GM18861 (cell line): ENCODE results near the gene TPCN1.

Source experiments
- ATAC-seq: cut with Tn5 transposase; IDR thresholded peaks from one replicate; pipeline ENCODE4 v1.9.1; 2021; ENCODE audit not compliant: unreplicated experiment

TPCN1 gene

GRCh38 chr12:113332688-113333417, 111.6 kb downstream of the TPCN1 start:
- no peak for ATAC-seq

DNA sequence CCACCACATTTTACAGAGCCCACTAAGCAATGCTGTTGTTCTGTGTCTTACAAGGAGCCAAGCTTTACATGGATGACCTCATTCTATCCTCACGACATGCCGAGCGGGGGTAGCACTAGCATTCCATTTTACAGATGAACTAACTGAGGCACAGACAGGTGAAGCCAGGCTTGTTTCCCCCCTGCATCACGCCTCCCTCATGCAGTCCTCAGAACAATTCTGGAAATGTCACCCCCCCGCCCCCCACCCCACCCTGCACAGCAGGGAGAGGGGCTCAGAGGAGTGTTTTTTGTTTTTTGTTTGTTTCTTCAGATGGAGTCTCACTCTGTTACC, 112.1 kb downstream of the TPCN1 start:
- no peak for ATAC-seq

DNA sequence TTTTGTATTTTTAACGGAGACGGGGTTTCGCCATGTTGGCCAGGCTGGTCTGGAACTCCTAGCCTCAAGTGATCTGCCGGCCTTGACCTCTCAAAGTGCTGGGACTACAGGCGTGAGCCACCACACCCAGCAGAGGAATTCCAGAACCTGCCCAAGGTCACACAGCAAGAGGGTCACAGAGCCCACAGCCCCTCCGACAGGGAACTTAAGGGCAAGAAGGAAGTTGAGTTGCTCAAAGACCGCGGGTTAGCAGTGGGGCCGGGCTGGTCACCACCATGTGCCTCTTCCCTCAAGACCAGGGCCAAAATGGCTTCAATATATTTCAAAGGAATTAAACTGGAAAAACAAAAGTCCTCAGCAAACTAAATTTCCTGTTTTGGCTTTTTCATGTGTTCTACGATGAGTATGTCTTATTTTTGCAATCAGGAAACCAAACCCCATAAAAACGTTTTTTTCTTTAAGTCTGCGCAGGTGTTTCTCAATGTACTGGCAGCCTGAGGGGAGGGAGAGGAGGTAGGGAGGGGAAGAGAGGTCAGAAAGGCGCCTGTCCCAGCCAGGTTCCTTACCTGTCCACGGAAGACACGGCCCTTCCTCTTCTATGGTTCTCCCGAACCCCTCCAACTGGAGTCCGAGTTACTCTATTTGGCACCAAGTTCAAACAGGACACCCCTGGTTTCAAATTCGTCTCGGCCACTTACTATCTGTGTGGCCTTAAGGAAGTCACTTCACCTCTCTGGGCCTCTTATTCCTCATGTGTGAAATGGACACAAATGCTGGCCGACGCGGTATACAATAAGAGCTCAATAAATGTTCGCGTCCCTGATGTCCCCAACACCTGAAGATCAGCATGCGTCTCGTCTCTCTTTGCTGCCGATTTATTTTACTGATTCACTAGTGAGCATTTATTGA, 112.9 kb downstream of the TPCN1 start:
- ATAC-seq = no peak

DNA sequence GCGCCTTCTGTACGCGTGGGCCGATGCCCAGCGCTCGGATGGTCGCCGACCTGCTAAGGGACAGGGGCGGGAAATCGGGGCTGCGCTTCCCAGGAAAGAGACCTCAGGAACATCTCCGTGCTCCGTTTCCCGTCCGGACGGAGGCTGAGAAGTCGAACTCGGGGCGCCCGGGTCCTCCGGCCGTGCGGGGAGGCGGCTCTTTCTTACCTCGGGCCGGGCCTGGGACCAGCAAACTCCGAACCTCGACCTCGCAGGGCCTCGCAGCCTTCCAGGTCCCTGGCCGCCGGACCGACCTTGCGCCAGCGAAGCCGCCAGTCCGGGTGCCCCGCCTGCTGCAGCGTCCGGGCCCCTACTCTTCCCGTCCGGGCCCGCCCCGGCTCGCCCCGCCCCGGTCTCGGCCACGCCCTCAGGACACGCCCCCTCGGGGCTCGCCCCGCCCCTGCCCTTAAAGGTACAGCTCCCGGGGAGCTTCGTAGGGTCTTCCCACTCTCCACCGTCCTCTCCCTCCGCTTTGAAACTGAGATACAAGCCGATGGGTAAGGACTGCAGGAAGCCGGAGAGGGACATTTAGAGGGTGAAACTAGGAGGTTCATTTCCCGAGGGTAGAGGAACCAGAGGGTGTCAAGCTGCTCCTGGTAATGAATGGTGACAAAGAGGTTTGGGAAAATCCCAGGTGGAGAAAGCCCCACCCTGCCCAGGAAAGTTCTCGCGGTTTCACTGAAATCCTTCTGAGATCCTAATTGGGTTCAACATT, 113.7 kb downstream of the TPCN1 start, which contains the start of gene SLC8B1:
Gene SLC8B1 (minus strand): TSS at position 324 of the 754 bp plus-strand sequence. CDS start 2,231 bp downstream, outside the sequence.
- ATAC-seq = peak; percentile 83

DNA sequence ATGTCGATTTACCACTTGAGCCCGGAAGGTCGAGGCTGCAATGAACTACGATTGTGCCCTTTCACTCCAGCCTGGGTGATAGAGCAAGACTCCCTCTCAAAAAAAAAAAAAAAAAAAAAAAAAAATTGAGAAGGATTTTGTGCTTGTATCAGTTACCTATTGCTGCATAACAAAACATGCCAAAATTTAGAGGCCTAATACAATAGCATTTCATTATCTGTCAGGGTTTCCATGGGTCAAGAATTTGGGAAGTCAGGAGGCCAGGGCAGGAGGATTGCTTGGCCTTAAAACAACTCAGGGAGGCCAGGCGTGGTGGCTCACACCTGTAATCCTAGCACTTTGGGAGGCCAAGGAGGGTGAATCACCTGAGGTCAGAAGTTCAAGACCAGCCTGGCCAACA, 118.3 kb downstream of the TPCN1 start:
- no peak for ATAC-seq

DNA sequence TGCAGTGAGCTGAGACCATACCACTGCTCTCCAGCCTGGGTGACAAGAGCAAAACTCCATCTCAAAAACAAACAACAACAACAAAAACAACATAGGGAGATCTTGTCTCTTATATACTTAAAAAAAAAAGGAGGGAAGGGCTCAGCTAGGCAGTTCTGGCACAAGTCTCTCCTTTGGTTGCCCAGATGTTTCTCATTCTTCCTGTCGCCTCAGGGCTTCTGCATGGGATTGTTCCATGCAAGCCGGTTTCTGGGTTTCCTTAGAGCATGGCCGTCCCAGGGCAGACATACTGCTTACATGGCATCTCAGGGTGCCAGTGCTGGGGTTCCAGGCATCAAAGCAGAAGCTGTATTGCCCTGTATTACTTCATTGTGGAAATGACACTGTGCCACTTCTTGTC, 118.8 kb downstream of the TPCN1 start:
- no peak for ATAC-seq

DNA sequence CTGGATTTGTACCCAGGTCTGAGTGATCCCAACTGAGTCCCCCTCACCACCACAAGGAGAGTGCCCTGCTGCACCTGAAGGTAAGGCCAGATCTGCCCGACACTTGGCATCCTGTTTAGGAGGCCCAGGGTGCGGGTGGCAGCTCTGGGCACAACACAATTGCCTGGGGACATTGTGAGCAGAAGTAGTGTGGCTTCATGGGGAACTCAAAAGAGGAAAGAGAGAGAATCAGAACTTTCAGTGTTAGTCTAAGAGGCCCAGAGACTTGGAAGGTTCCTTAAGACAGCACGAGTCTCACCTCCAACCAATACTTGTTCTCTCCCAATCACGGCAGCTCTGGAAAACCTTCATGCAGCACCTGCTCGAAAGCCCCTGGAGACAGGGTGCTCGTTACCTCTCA, 120.3 kb downstream of the TPCN1 start:
- no peak for ATAC-seq

- ATAC-seq = no peak
Measured at GRCh38 chr12:113345318-113345717, 124.1 kb downstream of the TPCN1 start.

DNA sequence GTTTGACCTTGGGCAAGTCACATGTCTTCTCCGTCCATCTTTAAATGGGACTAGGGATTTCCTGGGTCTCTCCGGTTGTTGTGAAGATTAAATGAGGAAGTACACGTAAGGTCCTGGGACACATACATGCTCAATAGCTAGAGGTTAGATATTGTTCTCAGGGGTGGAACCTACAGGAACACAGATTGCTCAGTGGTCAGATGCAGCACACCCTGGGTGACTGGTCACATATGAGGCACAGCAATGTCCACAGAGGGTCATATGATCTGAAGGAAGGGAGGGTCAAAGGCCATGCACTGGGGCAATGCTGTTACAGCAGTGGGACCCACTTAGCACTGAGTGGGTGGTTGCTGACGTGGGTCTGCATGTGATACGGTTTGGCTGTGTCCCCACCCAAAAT, 125.1 kb downstream of the TPCN1 start:
- no peak for ATAC-seq

- no peak for ATAC-seq
Measured at GRCh38 chr12:113347107-113347506, 125.8 kb downstream of the TPCN1 start.

GRCh38 chr12:113347892-113348291, 126.6 kb downstream of the TPCN1 start:
- no peak for ATAC-seq
